Measurements from ENCODE around the gene EVX2.

GRCh38 chr2:176118601-176119339 lies 35.0 kb upstream of the EVX2 start:
- no peak for TF ChIP-seq PATZ1 (tag by site-specific recombination; IDR thresholded peaks at IDR 0.05)
- TF ChIP-seq PRDM1 (tag by site-specific recombination; IDR thresholded peaks at IDR 0.05): no peak
- no peak for TF ChIP-seq ELK4 (IDR thresholded peaks at IDR 0.05; ENCODE audit: borderline replicate concordance, low read depth, low read length)
- no peak for TF ChIP-seq ZBTB20 (tag by site-specific recombination; IDR thresholded peaks at IDR 0.05)
- TF ChIP-seq ZNF670 (tag by site-specific recombination; IDR thresholded peaks at IDR 0.05; ENCODE audit: low read depth): no peak
- TF ChIP-seq KLF7 (tag by site-specific recombination; IDR thresholded peaks at IDR 0.05; ENCODE audit: borderline replicate concordance): no peak
- no peak for TF ChIP-seq ZNF324 (tag by site-specific recombination; IDR thresholded peaks at IDR 0.05)
